Fibroblast of skin of scalp (primary cell): ENCODE measurements around the gene CYB5B.

Experiments used
- DNase-seq: peaks from one replicate; pipeline ENCODE4 v3.0.0-alpha.2; 2013

Gene CYB5B

GRCh38 chr16:69448470-69449193 is 24.2 kb downstream of the CYB5B start:
- peak; percentile 54 for DNase-seq

- DNase-seq, result no peak
Measured at GRCh38 chr16:69451166-69451565, 26.7 kb downstream of the CYB5B start.

GRCh38 chr16:69453936-69454335 is 29.5 kb downstream of the CYB5B start:
- DNase-seq, result no peak

- DNase-seq, result no peak
Measured at GRCh38 chr16:69463876-69464275, 39.5 kb downstream of the CYB5B start.

GRCh38 chr16:69465083-69465721 is 40.8 kb downstream of the CYB5B start:
- DNase-seq, result no peak

GRCh38 chr16:69465881-69466280 is 41.5 kb downstream of the CYB5B start:
- no peak for DNase-seq

- no peak for DNase-seq
Measured at GRCh38 chr16:69466547-69466946, 42.1 kb downstream of the CYB5B start.

GRCh38 chr16:69467080-69467479 is 42.7 kb downstream of the CYB5B start:
- no peak for DNase-seq

- DNase-seq, result no peak
Measured at GRCh38 chr16:69467531-69468204, 43.2 kb downstream of the CYB5B start.

GRCh38 chr16:69469807-69470561 is 45.6 kb downstream of the CYB5B start:
- no peak for DNase-seq

GRCh38 chr16:69471121-69471520 is 46.7 kb downstream of the CYB5B start:
- DNase-seq, result no peak

GRCh38 chr16:69474408-69474807 is 50.0 kb downstream of the CYB5B start:
- peak; percentile 62 for DNase-seq

- peak; percentile 88 for DNase-seq
Measured at GRCh38 chr16:69476920-69477443, 52.6 kb downstream of the CYB5B start.

- DNase-seq, result no peak
Measured at GRCh38 chr16:69477546-69477945, 53.1 kb downstream of the CYB5B start.

GRCh38 chr16:69478685-69479084 is 54.3 kb downstream of the CYB5B start:
- DNase-seq, result no peak

- no peak for DNase-seq
Measured at GRCh38 chr16:69479775-69480174, 55.4 kb downstream of the CYB5B start.

GRCh38 chr16:69481901-69482341 is 57.5 kb downstream of the CYB5B start:
- DNase-seq, result peak; percentile 28

- peak; percentile 95 for DNase-seq
Measured at GRCh38 chr16:69482410-69482991, 58.1 kb downstream of the CYB5B start.

GRCh38 chr16:69483611-69484010 is 59.2 kb downstream of the CYB5B start:
- peak; percentile 82 for DNase-seq

GRCh38 chr16:69485361-69485760 is 60.9 kb downstream of the CYB5B start:
- no peak for DNase-seq

GRCh38 chr16:69485816-69486215 is 61.4 kb downstream of the CYB5B start:
- no peak for DNase-seq

- no peak for DNase-seq
Measured at GRCh38 chr16:69486272-69486671, 61.9 kb downstream of the CYB5B start.
